SU-DHL-6 (cell line): Measurements from ENCODE around the gene TEX50.

Source experiments
- CTCF ChIP-seq: fragments of 200-600 bp; sonication (generic); IDR thresholded peaks from one replicate; pipeline ENCODE4 v1.5.1; 2017; ENCODE audit warnings: antibody characterized with exemption, mild to moderate bottlenecking, low read length, moderate library complexity; ENCODE audit not compliant: insufficient read depth, poor library complexity, severe bottlenecking
- EZH2phosphoT487 ChIP-seq: fragments of 200-600 bp; sonication (generic), shearing (Covaris generic); conservative IDR thresholded peaks from 2 replicates; pipeline ENCODE4 v1.6.1; 2018; ENCODE audit warnings: mild to moderate bottlenecking, antibody characterized with exemption, low read length, moderate library complexity, mixed read lengths

- no peak for TF ChIP-seq CTCF
- TF ChIP-seq EZH2phosphoT487 = no peak
Observed at GRCh38 chr1:173639102-173639501, 4.0 kb downstream of the TEX50 start.
